HepG2 (cell line): ENCODE results near the gene PLK3. TPM values are rescaled to one million over a fixed set of nuclear protein-coding genes. Genes with fewer than 3 reads are reported as not detected.

Source experiments
- GTF2F1 ChIP-seq: fragments of 150-350 bp; IDR thresholded peaks from 2 replicates; pipeline ENCODE4 v1.6.1; 2014; ENCODE audit warnings: low read length
- HNRNPUL1 ChIP-seq: fragments of 200-400 bp; formaldehyde crosslinking; IDR thresholded peaks from 2 replicates; pipeline ENCODE4 v1.6.1; 2017; ENCODE audit warnings: low read depth, mild to moderate bottlenecking, low read length, moderate library complexity
- MYC ChIP-seq: sonication (generic); formaldehyde crosslinking; IDR thresholded peaks from 2 replicates; pipeline ENCODE4 v1.9.0; 2021; ENCODE audit warnings: missing genetic modification reagents, borderline replicate concordance
- PCBP2 ChIP-seq: fragments of 200-400 bp; formaldehyde crosslinking; optimal IDR thresholded peaks from 2 replicates; pipeline ENCODE3; 2018; ENCODE audit warnings: low read length, low read depth; ENCODE audit not compliant: poor library complexity, severe bottlenecking
- PHF8 ChIP-seq: sonication (generic); formaldehyde crosslinking; IDR thresholded peaks from 2 replicates; pipeline ENCODE4 v1.5.0; 2020; ENCODE audit warnings: missing genetic modification reagents
- RARA ChIP-seq: IDR thresholded peaks from 2 replicates; pipeline ENCODE4 v1.6.1; 2016; ENCODE audit warnings: missing genetic modification reagents, missing compliant biosample characterization
- SIX4 ChIP-seq: sonication (generic); formaldehyde crosslinking; IDR thresholded peaks from 2 replicates; pipeline ENCODE4 v1.4.0; 2020; ENCODE audit warnings: missing genetic modification reagents
- SRSF1 ChIP-seq: fragments of 200-400 bp; formaldehyde crosslinking; optimal IDR thresholded peaks from 2 replicates; pipeline ENCODE3; 2017; ENCODE audit warnings: mild to moderate bottlenecking, low read depth, low read length, moderate library complexity
- ZFAT ChIP-seq: sonication (generic); formaldehyde crosslinking; conservative IDR thresholded peaks from 2 replicates; pipeline ENCODE4 v1.8.1; 2023; ENCODE audit warnings: missing genetic modification reagents, inconsistent platforms
- ZFY ChIP-seq: sonication (generic); formaldehyde crosslinking; IDR thresholded peaks from 2 replicates; pipeline ENCODE4 v1.4.0; 2020; ENCODE audit warnings: missing genetic modification reagents
- ZMYM3 ChIP-seq: sonication (generic); formaldehyde crosslinking; IDR thresholded peaks from 2 replicates; pipeline ENCODE4 v1.5.1; 2020; ENCODE audit warnings: mild to moderate bottlenecking, missing genetic modification reagents
- ZNF484 ChIP-seq: sonication (generic); formaldehyde crosslinking; IDR thresholded peaks from 2 replicates; pipeline ENCODE4 v1.5.1; 2020; ENCODE audit warnings: mild to moderate bottlenecking, low read depth, missing genetic modification reagents, borderline replicate concordance
- ZNF768 ChIP-seq: sonication (generic); formaldehyde crosslinking; IDR thresholded peaks from 2 replicates; pipeline ENCODE4 v1.4.0; 2020; ENCODE audit warnings: missing genetic modification reagents
- ZSCAN29 ChIP-seq: sonication (generic); formaldehyde crosslinking; conservative IDR thresholded peaks from 2 replicates; pipeline ENCODE4 v1.4.0; 2020; ENCODE audit warnings: mild to moderate bottlenecking, missing genetic modification reagents
- polyA plus RNA-seq, 8 experiments: library from polyadenylated mRNA; depleted of rRNA in 3 of 8; stranded (reverse) in 7 of 8; unstranded in 1 of 8; fragments of >200 nt; fragmentation: Illumina TruSeq in 4 of 8; extraction: Trizol in 4 of 8; gene quantifications; 2 replicates each; pipeline versions ENCODE4 v1.2.1 to v1.2.3, GENCODE V29; 2011 to 2016; ENCODE audit warnings: low read depth in 4 of 8, missing spikeins in 1 of 8, mixed read lengths in 1 of 8; ENCODE audit not compliant: insufficient read depth in 1 of 8
- total RNA-seq, 5 experiments: library from RNA; depleted of rRNA; stranded (reverse); fragments of >200 nt; fragmentation: Illumina TruSeq; extraction: Trizol; gene quantifications; 2 replicates each; pipeline ENCODE4 v1.2.3, GENCODE V29; 2016; ENCODE audit warnings: low read depth in 1 of 5
- TF ChIP-seq, protein P1 (sequence below): sonication (generic); formaldehyde crosslinking; IDR thresholded peaks from 2 replicates; pipeline ENCODE4 v1.4.0; 2020; ENCODE audit warnings: missing genetic modification reagents, mild to moderate bottlenecking, borderline replicate concordance
- TF ChIP-seq, protein P2 (sequence below): sonication (generic); formaldehyde crosslinking; IDR thresholded peaks from 2 replicates; pipeline ENCODE4 v1.4.0; 2020; ENCODE audit warnings: missing genetic modification reagents; ENCODE audit errors: not compliant biosample characterization
- TF ChIP-seq, protein P3 (sequence below): sonication (generic); formaldehyde crosslinking; IDR thresholded peaks from 2 replicates; pipeline ENCODE4 v1.5.1; 2020; ENCODE audit warnings: mild to moderate bottlenecking, missing genetic modification reagents, borderline replicate concordance
- TF ChIP-seq, protein P4 (sequence below): sonication (generic); formaldehyde crosslinking; IDR thresholded peaks from 2 replicates; pipeline ENCODE4 v1.5.0; 2020; ENCODE audit warnings: missing genetic modification reagents, mild to moderate bottlenecking, borderline replicate concordance

Gene PLK3
- total and polyA plus RNA-seq, 2 of the 13 experiments (the other 11 are each of a cell fraction or from before 2014, with no cell fraction given) = 9.8 to 16.9 TPM

DNA sequence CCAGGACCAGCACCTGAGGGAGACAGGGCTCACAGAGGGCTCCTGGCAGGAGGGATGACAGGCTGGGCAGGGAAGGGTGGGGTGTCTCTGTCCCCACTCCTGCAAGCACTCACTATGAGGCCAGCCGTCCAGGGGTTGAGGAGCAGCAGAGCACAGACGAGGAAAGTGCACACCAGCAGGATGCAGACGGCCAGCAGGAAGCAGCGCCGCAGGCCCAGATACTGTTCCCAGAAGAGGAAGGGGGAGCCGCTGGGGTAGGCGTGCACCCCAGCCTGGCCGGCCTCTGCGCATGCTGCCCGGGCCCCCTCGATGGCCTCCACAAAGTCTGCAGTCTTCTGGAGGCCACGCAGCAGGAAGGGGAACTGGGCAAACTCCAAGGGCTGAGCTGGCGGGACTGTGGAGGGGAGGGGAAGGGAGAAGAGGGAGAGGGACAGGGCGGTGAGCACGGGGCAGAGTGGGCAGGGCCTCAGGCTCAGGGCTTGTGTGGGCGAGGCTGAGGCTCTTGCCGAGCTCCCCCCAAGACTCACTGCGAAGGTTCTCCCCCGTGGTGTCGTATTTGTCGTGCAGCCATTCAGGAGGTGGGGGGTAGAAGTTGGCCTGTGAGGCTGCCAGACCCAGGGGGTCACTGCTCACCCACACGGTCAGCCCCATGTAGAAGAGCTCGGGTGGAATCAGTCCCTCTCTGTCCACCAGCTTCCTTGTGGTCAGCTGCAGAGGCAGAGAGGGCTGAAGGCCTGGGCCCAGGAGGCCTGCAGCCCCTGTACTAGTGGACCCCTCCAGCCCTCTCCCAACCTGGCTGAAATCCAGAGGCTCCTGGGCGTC is 26.4 kb downstream of the PLK3 start (continued):
- TF ChIP-seq ZSCAN29 = no peak
- TF ChIP-seq GTF2F1 = no peak
- no peak for TF ChIP-seq ZNF484 (CRISPR knock-in tag)
- TF ChIP-seq, protein P1, sequence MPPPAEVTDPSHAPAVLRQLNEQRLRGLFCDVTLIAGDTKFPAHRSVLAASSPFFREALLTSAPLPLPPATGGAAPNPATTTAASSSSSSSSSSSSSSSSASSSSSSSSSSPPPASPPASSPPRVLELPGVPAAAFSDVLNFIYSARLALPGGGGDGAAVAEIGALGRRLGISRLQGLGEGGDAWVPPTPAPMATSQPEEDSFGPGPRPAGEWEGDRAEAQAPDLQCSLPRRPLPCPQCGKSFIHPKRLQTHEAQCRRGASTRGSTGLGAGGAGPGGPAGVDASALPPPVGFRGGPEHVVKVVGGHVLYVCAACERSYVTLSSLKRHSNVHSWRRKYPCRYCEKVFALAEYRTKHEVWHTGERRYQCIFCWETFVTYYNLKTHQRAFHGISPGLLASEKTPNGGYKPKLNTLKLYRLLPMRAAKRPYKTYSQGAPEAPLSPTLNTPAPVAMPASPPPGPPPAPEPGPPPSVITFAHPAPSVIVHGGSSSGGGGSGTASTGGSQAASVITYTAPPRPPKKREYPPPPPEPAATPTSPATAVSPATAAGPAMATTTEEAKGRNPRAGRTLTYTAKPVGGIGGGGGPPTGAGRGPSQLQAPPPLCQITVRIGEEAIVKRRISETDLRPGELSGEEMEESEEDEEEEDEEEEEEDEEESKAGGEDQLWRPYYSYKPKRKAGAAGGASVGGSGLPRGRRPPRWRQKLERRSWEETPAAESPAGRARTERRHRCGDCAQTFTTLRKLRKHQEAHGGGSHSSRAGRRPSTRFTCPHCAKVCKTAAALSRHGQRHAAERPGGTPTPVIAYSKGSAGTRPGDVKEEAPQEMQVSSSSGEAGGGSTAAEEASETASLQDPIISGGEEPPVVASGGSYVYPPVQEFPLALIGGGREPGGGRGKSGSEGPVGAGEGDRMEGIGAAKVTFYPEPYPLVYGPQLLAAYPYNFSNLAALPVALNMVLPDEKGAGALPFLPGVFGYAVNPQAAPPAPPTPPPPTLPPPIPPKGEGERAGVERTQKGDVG (CRISPR knock-in tag) = peak; percentile 41; the same call in 1 of the 2 replicates
- no peak for TF ChIP-seq ZFAT
- peak; percentile 84 for TF ChIP-seq ZFY (CRISPR knock-in tag)
- TF ChIP-seq, protein P2, sequence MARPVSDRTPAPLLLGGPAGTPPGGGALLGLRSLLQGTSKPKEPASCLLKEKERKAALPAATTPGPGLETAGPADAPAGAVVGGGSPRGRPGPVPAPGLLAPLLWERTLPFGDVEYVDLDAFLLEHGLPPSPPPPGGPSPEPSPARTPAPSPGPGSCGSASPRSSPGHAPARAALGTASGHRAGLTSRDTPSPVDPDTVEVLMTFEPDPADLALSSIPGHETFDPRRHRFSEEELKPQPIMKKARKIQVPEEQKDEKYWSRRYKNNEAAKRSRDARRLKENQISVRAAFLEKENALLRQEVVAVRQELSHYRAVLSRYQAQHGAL (CRISPR knock-in tag) = peak; percentile 27
- no peak for TF ChIP-seq PCBP2
- TF ChIP-seq ZMYM3 (CRISPR knock-in tag) = peak; percentile 67; the same call in 1 of the 2 replicates
- peak; percentile 83; the same call in 1 of the 2 replicates for TF ChIP-seq MYC (CRISPR knock-in tag)
- TF ChIP-seq ZNF768 (CRISPR knock-in tag) = peak; percentile 70; the same call in 1 of the 2 replicates
- TF ChIP-seq PHF8 = peak; percentile 67
- TF ChIP-seq RARA (CRISPR knock-in tag) = peak; percentile 45
- TF ChIP-seq SIX4 (CRISPR knock-in tag) = peak; percentile 42; the same call in 1 of the 2 replicates
- TF ChIP-seq HNRNPUL1 = no peak
- TF ChIP-seq SRSF1 = peak; percentile 9
- TF ChIP-seq, protein P3, sequence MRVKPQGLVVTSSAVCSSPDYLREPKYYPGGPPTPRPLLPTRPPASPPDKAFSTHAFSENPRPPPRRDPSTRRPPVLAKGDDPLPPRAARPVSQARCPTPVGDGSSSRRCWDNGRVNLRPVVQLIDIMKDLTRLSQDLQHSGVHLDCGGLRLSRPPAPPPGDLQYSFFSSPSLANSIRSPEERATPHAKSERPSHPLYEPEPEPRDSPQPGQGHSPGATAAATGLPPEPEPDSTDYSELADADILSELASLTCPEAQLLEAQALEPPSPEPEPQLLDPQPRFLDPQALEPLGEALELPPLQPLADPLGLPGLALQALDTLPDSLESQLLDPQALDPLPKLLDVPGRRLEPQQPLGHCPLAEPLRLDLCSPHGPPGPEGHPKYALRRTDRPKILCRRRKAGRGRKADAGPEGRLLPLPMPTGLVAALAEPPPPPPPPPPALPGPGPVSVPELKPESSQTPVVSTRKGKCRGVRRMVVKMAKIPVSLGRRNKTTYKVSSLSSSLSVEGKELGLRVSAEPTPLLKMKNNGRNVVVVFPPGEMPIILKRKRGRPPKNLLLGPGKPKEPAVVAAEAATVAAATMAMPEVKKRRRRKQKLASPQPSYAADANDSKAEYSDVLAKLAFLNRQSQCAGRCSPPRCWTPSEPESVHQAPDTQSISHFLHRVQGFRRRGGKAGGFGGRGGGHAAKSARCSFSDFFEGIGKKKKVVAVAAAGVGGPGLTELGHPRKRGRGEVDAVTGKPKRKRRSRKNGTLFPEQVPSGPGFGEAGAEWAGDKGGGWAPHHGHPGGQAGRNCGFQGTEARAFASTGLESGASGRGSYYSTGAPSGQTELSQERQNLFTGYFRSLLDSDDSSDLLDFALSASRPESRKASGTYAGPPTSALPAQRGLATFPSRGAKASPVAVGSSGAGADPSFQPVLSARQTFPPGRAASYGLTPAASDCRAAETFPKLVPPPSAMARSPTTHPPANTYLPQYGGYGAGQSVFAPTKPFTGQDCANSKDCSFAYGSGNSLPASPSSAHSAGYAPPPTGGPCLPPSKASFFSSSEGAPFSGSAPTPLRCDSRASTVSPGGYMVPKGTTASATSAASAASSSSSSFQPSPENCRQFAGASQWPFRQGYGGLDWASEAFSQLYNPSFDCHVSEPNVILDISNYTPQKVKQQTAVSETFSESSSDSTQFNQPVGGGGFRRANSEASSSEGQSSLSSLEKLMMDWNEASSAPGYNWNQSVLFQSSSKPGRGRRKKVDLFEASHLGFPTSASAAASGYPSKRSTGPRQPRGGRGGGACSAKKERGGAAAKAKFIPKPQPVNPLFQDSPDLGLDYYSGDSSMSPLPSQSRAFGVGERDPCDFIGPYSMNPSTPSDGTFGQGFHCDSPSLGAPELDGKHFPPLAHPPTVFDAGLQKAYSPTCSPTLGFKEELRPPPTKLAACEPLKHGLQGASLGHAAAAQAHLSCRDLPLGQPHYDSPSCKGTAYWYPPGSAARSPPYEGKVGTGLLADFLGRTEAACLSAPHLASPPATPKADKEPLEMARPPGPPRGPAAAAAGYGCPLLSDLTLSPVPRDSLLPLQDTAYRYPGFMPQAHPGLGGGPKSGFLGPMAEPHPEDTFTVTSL (CRISPR knock-in tag) = no peak; the same call in 1 of the 2 replicates
- TF ChIP-seq, protein P4, sequence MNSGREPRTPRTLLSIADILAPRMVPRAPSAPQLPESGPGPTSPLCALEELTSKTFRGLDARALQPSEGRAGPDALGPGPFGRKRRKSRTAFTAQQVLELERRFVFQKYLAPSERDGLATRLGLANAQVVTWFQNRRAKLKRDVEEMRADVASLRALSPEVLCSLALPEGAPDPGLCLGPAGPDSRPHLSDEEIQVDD (CRISPR knock-in tag) = no peak
